GM21447 (cell line): ENCODE data around the gene SLAMF7.
"Not testable (repeated sequence)": the region's sequence is repeated elsewhere in the genome, so short reads cannot be mapped to it uniquely, and the experiment has no call there.

Source experiments
- ATAC-seq: cut with Tn5 transposase; IDR thresholded peaks from one replicate; pipeline ENCODE4 v1.9.1; 2021; ENCODE audit not compliant: unreplicated experiment

Gene SLAMF7

GRCh38 chr1:160739098-160739511 lies at the start of gene SLAMF7:
SLAMF7 (plus strand) TSS chr1:160739247; CDS start chr1:160739302, 55 bp downstream.
- ATAC-seq, result peak; percentile 53

GRCh38 chr1:160692390-160692789 lies 46.7 kb upstream of the SLAMF7 start:
- not testable (repeated sequence) for ATAC-seq

DNA sequence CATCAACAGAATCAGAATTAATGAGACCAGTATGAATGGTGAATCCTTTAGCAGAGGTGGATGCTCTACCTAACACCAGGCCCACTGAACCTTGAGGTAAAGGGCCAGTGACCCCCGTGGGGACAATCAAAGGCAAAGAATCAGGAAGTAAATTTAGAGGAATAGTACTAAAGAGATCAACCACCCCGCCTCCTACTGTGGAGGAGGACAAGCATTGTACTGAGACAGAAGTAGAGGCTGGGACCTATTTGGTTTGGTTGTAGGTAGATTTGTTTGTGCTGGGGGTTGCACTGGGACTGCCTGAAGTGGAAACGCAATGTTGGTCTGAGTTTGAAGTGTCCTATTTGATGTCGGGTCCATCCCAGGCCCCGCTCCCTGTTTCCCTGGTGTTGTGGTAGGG lies 36.9 kb upstream of the SLAMF7 start:
- ATAC-seq, result no peak

DNA sequence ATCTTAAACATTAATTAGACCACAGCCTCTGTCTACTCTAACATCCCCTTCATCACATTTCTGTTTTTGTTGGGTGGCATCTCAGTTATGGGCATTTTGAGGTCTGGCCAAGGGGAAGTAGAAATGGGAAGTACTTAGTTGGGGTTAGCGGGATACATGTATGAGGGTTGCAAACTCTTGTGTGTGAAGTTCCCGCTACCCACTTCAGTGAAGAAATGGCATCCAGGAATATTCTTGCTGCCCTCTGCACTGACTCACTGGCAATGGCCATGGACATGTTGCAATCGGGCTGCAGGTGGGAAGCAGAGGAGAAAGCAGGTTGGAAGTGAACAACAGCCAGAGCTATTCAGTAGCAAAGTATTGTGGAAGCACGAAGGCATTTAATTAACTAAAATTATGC lies 34.8 kb upstream of the SLAMF7 start:
- no peak for ATAC-seq

GRCh38 chr1:160705212-160705621 lies 33.8 kb upstream of the SLAMF7 start:
- ATAC-seq, result not testable (repeated sequence)

- ATAC-seq, result no peak
Observed at GRCh38 chr1:160705742-160706141, 33.3 kb upstream of the SLAMF7 start.

GRCh38 chr1:160706526-160707235 lies 32.4 kb upstream of the SLAMF7 start:
- ATAC-seq, result no peak

DNA sequence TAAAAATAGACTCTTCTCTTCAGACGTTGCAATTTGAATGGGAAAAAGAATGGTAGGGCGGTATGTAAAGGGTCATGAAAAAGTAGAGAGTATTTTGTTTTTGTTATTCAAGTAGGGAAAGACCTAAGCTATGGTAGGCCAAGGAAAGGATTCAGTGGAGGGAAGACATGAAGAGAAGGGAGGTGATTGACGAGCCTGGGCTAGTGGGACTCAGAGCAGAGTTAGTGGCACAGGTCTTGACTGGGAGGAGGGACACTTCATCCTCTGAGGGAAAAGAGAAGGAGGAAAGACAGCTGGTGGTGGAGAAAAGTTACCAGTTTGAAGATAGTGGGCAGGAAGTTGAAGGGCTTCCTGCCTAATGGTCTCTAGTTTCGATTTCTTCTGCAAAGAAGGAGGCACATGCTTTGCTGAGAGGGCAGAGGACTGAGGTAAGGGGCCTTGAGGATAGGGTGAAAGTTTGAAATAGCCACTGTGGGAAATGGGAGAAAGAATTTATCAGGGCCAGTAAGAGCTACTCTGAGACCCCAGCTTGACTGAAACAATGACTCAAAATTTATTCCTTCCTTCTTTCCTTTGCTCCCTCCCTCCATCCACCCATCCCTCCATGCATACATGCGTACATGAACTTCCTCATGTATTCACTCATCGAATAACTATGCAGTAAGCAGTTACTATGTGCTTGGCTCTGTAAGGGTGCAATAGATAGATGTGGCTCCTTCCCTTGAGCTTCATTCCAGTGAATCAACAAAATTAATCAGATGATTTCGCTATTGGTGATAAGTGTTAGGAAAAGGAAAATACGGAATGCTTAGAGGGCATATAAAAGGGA lies 31.6 kb upstream of the SLAMF7 start:
- ATAC-seq, result no peak

DNA sequence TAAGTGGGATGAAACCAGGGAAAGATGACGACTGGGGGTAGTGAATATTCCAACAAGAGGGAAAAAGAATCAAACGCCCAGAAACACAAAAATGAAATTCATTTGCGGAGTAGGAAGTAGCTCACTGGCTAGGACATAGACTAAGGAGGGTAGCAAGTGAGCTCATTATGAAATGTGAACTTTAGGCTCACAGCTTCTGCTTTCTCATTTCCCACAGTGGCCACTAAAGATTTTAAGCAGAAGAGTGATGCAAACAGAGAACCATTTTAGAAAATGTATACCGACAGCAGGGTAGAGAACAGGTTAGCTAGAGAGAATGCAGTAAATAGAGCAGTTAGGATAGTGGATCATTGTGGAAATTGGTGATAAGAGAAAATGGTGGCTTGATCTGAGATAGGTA lies 30.9 kb upstream of the SLAMF7 start:
- ATAC-seq, result no peak

DNA sequence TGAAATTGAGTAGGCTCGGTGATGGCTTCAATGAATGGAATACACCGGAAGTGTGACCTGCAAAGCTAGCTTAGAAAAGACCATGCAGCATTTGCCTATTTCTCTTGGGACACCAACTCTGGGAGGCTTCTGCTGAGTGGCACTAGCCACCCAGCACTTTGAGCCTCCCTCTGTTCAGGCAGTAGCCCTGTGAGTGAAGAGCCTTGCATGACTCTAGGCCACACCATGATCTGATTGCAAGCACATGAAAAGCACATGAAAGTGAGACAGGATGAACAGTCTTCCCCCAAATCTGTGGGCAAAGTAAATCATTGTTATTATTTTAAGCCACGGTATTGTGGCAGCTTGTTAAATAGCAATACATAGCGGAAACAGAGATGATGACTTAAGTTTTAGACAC lies 30.2 kb upstream of the SLAMF7 start:
- ATAC-seq, result peak; percentile 36

GRCh38 chr1:160709715-160710114 lies 29.3 kb upstream of the SLAMF7 start:
- ATAC-seq, result no peak

GRCh38 chr1:160710517-160711252 lies 28.4 kb upstream of the SLAMF7 start:
- ATAC-seq, result no peak

DNA sequence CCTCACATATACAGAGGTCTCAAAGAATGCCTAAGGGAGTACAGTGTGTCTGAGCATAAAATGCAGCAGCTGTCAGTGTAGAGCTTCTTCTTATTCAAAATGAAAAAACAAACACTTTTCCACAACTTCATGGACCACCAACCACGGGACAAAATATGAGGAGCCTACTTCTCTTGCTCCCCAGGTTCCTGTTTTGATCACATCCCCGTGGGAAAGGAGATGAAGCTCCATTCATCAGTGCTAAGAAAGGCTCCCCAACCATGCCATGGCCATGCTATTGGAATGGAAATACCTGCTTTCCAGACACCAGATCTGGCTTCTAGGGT lies 27.8 kb upstream of the SLAMF7 start:
- no peak for ATAC-seq

DNA sequence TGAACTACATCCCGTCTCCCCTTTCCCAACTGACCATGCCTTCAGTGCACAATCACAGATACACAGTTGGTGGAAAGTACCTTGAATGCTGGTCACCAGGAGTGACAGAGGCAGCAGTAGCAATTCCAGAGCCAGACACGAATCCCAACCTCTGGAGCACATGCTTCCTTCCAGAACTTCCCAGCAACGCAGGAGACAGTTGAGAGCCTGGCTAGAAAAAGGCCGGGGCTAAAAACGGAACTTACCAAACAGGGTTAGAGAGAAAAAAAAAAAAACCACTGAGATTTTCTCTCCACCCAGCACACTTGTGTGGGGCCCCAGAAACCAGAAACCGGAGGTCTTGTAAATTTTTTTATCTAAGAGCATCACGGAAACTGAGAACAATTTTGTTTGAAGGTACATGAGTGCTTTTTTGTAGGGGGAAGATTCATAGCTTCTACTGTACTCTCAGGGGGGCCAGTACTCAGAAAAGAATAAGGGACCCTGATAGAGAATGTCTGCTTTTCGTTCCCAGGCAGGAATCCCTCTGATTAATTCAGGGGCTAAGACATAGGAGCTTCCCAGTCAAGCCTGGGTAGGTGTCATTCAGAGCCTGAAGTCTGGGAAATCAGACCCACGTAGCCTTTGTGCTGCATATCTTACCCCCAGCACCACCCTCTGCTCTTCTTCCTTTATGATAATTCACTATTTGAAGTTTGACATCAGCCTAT lies 27.3 kb upstream of the SLAMF7 start, which contains the start of gene CD48:
Gene CD48 (minus strand): TSS at position 221 of the 710 bp plus-strand sequence. CDS start 59 bp downstream, at position 162.
- peak; percentile 29 for ATAC-seq

GRCh38 chr1:160712525-160713080 lies 26.4 kb upstream of the SLAMF7 start:
- peak; percentile 41 for ATAC-seq

DNA sequence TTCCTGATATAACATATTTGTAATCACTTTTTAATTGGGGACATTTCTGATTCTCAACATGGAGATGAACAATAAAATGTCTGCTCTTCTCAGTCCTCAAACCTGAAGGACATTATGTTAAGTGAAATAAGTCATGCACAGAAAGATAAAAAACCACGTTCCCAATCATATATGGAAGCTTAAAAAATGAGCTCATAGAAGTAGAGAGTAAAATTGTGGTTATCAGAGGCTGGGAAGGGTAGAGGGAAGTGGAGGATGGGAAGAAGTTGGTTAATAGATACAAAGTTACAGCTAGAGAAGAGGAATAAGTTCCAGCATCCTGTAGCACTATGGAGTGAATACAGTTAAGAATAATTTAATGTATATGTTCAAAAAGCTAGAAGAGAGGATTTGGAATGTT lies 25.9 kb upstream of the SLAMF7 start:
- no peak for ATAC-seq

DNA sequence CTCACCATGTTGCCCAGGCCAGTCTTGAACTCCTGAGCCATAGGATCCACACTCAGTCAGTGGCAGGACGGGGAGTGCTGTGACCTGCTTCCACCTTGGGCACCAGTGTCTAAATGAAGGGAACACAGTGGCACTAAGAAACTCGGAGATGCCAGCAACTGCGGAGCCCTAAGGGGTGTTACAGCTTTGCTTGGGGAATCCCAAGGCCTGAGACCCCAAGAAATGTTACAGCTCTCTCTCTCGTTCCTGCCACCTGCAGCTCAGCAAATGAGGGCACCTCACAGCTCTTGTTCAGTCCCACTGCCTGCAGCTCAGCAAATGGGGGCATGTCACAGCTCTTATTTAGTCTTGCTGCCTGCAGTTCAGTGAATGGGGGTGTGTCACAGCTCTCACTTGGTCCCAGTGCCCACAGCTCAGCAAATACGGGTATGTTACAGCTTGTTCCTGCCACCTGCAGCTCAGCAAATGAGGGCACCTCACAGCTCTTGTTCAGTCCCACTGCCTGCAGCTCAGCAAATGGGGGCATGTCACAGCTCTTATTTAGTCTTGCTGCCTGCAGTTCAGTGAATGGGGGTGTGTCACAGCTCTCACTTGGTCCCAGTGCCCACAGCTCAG lies 24.9 kb upstream of the SLAMF7 start:
- ATAC-seq, result not testable (repeated sequence)

- ATAC-seq, result no peak
Observed at GRCh38 chr1:160716013-160716412, 23.0 kb upstream of the SLAMF7 start.

DNA sequence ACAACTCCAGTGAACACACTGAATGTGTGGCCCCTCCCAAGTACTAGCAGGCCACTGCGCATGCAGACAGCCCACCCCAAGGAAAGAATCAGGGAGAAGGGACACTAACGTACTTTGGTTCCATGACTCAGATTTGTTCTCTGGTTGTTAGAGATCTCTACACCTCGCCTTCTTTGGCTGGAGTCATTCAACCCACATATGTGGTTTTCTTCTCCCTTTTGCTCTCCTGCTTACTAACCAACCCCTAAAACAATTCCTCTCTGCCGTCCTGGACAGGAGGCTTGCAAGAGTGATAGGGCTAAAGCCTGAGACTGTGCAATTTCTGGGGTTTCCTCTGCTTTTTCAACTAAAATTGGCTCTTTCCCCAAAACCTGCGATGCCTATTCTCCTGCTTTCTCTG lies 21.7 kb upstream of the SLAMF7 start:
- ATAC-seq, result no peak

GRCh38 chr1:160718210-160718609 lies 20.8 kb upstream of the SLAMF7 start:
- ATAC-seq, result no peak
